PC-3 (cell line): ENCODE results near the gene CSF2.

Source experiments
- CTCF ChIP-seq: fragments of 300-600 bp; sonication (generic); conservative IDR thresholded peaks from 2 replicates; pipeline ENCODE4 v1.5.1; 2017; ENCODE audit warnings: antibody characterized with exemption, low read depth, mild to moderate bottlenecking, low read length
- EZH2 ChIP-seq: fragments of 300-600 bp; sonication (generic); IDR thresholded peaks from one replicate; pipeline ENCODE4 v1.6.1; 2017; ENCODE audit warnings: antibody characterized with exemption, mild to moderate bottlenecking, low read length; ENCODE audit not compliant: unreplicated experiment

- TF ChIP-seq EZH2 (no peak), CTCF (no peak)
Observed at GRCh38 chr5:132050661-132051552, 22.7 kb upstream of the CSF2 start.
